WTC11 (cell line): ENCODE measurements around the gene BTBD2. TPM values are rescaled to one million over a fixed set of nuclear protein-coding genes. Genes with fewer than 3 reads are reported as not detected.

ENCODE experiments used
- ATAC-seq: fragments of 200-7000 bp; cut with Tn5 transposase; 2 replicates; pipeline ENCODE4 v1.10.0; 2021; ENCODE audit warnings: mild to moderate bottlenecking, moderate library complexity
- CTCF ChIA-PET: fragments of 300-600 bp; sonication (Branson Sonifier 250); formaldehyde crosslinking; loops from one replicate; lab custom pipeline; 2021; ENCODE audit warnings: antibody characterized with exemption; lab: Charles Lee
- POLR2A ChIA-PET: fragments of 350-600 bp; sonication (Branson Sonifier 250); formaldehyde crosslinking; loops from one replicate; lab custom pipeline; 2021; ENCODE audit warnings: antibody characterized with exemption; lab: Charles Lee
- DNase-seq: peaks from one replicate; pipeline ENCODE4 v3.0.0; 2021; ENCODE audit warnings: low spot score
- H3K27ac Mint-ChIP-seq: 2 replicates; pipeline ENCODE4 v1.8.0; 2021; ENCODE audit warnings: mixed read lengths
- H3K27me3 Mint-ChIP-seq: 2 replicates; pipeline ENCODE4 v1.8.0; 2021; ENCODE audit warnings: low read depth, mild to moderate bottlenecking, moderate library complexity, mixed read lengths
- H3K36me3 Mint-ChIP-seq: 2 replicates; pipeline ENCODE4 v1.8.0; 2021; ENCODE audit warnings: mixed read lengths
- H3K4me1 Mint-ChIP-seq: 2 replicates; pipeline ENCODE4 v1.8.0; 2022; ENCODE audit warnings: mixed read lengths
- H3K4me3 Mint-ChIP-seq: 2 replicates; pipeline ENCODE4 v1.8.0; 2021; ENCODE audit warnings: mild to moderate bottlenecking, moderate library complexity, mixed read lengths
- H3K9me3 Mint-ChIP-seq: 2 replicates; pipeline ENCODE4 v1.8.0; 2021; ENCODE audit warnings: mixed read lengths
- AFF4 ChIP-seq: sonication (generic); formaldehyde crosslinking; IDR thresholded peaks from 2 replicates; pipeline ENCODE4 v1.8.1; 2023; ENCODE audit warnings: mild to moderate bottlenecking, missing genetic modification reagents, borderline replicate concordance
- CREM ChIP-seq: sonication (generic); formaldehyde crosslinking; IDR thresholded peaks from 2 replicates; pipeline ENCODE4 v1.8.1; 2022; ENCODE audit warnings: mild to moderate bottlenecking, missing genetic modification reagents, moderate library complexity
- HMGXB4 ChIP-seq: sonication (generic); formaldehyde crosslinking; IDR thresholded peaks from 2 replicates; pipeline ENCODE4 v1.8.1; 2023; ENCODE audit warnings: mild to moderate bottlenecking, moderate library complexity, missing genetic modification reagents
- MAX ChIP-seq: sonication (generic); formaldehyde crosslinking; IDR thresholded peaks from 2 replicates; pipeline ENCODE4 v1.8.0; 2022; ENCODE audit warnings: mild to moderate bottlenecking, missing genetic modification reagents
- MYBL2 ChIP-seq: sonication (generic); formaldehyde crosslinking; IDR thresholded peaks from 2 replicates; pipeline ENCODE4 v1.8.1; 2023; ENCODE audit warnings: mild to moderate bottlenecking, moderate library complexity, missing genetic modification reagents
- NFYB ChIP-seq: sonication (generic); formaldehyde crosslinking; conservative IDR thresholded peaks from 2 replicates; pipeline ENCODE4 v1.8.0; 2022; ENCODE audit warnings: low read depth, missing genetic modification reagents
- NR1H2 ChIP-seq: sonication (generic); formaldehyde crosslinking; IDR thresholded peaks from 2 replicates; pipeline ENCODE4 v1.9.0; 2021; ENCODE audit warnings: mild to moderate bottlenecking, moderate library complexity, missing genetic modification reagents
- PRRX2 ChIP-seq: fragments of 250-450 bp; sonication (Bioruptor Pico); IDR thresholded peaks from 2 replicates; pipeline ENCODE4 v1.8.0; 2021; ENCODE audit warnings: mild to moderate bottlenecking
- SMAD3 ChIP-seq: sonication (generic); formaldehyde crosslinking; IDR thresholded peaks from 2 replicates; pipeline ENCODE4 v1.8.0; 2022; ENCODE audit warnings: missing genetic modification reagents, mild to moderate bottlenecking, borderline replicate concordance
- SP1 ChIP-seq: sonication (generic); formaldehyde crosslinking; conservative IDR thresholded peaks from 2 replicates; pipeline ENCODE4 v1.8.1; 2022; ENCODE audit warnings: missing genetic modification reagents
- STAT6 ChIP-seq: sonication (generic); formaldehyde crosslinking; conservative IDR thresholded peaks from 2 replicates; pipeline ENCODE4 v1.8.1; 2023; ENCODE audit warnings: mild to moderate bottlenecking, low read depth, missing genetic modification reagents, moderate library complexity
- TEAD1 ChIP-seq: sonication (generic); formaldehyde crosslinking; IDR thresholded peaks from 2 replicates; pipeline ENCODE4 v1.8.0; 2022; ENCODE audit warnings: mild to moderate bottlenecking, missing genetic modification reagents
- USF1 ChIP-seq: sonication (generic); formaldehyde crosslinking; IDR thresholded peaks from 2 replicates; pipeline ENCODE4 v1.8.0; 2022; ENCODE audit warnings: mild to moderate bottlenecking, missing genetic modification reagents
- USF2 ChIP-seq: sonication (generic); formaldehyde crosslinking; IDR thresholded peaks from 2 replicates; pipeline ENCODE4 v1.8.1; 2023; ENCODE audit warnings: mild to moderate bottlenecking, missing genetic modification reagents, moderate library complexity
- ZBTB43 ChIP-seq: sonication (generic); formaldehyde crosslinking; IDR thresholded peaks from 2 replicates; pipeline ENCODE4 v1.8.1; 2023; ENCODE audit warnings: mild to moderate bottlenecking, missing genetic modification reagents
- ZNF138 ChIP-seq: sonication (generic); formaldehyde crosslinking; conservative IDR thresholded peaks from 2 replicates; pipeline ENCODE4 v1.8.1; 2022; ENCODE audit warnings: mild to moderate bottlenecking, moderate library complexity, missing genetic modification reagents
- ZNF416 ChIP-seq: fragments of 250-450 bp; sonication (Bioruptor Pico); IDR thresholded peaks from 2 replicates; pipeline ENCODE4 v1.9.0; 2021; ENCODE audit warnings: mild to moderate bottlenecking, inconsistent platforms
- total RNA-seq: library from RNA; stranded (reverse); gene quantifications from 3 replicates; pipeline ENCODE4 v1.2.3, GENCODE V29; 2021

The BTBD2 gene
- total RNA-seq, 1 experiment from 2014 or later: 106 TPM

GRCh38 chr19:2042485-2043250, 27.2 kb upstream of the BTBD2 start:
- Mint-ChIP-seq H3K4me1 (peaks cover 7% of the 10 kb centered on the region; the same call in 1 of the 2 replicates), H3K27me3 (no peaks in the 10 kb centered on the region), H3K9me3 (no peaks in the 10 kb centered on the region), H3K4me3 (peak overlapping the region; percentile 30), H3K36me3 (peaks cover 10% of the 10 kb centered on the region; the same call in 1 of the 2 replicates), H3K27ac (peak overlapping the region; percentile 63; the same call in 1 of the 2 replicates)
- ChIA-PET POLR2A (interaction anchor here (0.7 to 1.8 kb wide), 6 partner anchors 9 to 385 kb away, joined by 3 to 6 read pairs (median 3); partner anchors contain the start of genes MKNK2 and TIMM13), CTCF (interaction anchor here (0.6 to 2.3 kb wide), 20 partner anchors 8 to 342 kb away, joined by 3 to 21 read pairs (median 4); partner anchors contain the start of genes ABHD17A and MKNK2)
- DNase-seq (no peak), ATAC-seq (no peak; the same call in 1 of the 2 replicates)
- TF ChIP-seq ZNF138 (CRISPR knock-in tag) (no peak), TEAD1 (CRISPR knock-in tag) (0 out of 2 replicates have a peak, but pooled peaks have one; percentile 3), MAX (CRISPR knock-in tag) (peak; percentile 20; the same call in 1 of the 2 replicates)

GRCh38 chr19:2041683-2042484, 26.4 kb upstream of the BTBD2 start:
- H3K27me3 Mint-ChIP-seq: no peaks in the 10 kb centered on the region
- no peaks in the 10 kb centered on the region for H3K9me3 Mint-ChIP-seq
- peak; percentile 99 for DNase-seq
- peaks cover 10% of the 10 kb centered on the region; the same call in 1 of the 2 replicates for H3K36me3 Mint-ChIP-seq
- peak overlapping the region; percentile 30 for H3K4me3 Mint-ChIP-seq
- peak; percentile 87 for ATAC-seq
- POLR2A ChIA-PET: interaction anchor here (0.7 to 1.8 kb wide), 5 partner anchors 9 to 386 kb away, joined by 3 to 6 read pairs (median 3); partner anchors contain the start of genes MKNK2 and TIMM13
- peaks cover 7% of the 10 kb centered on the region; the same call in 1 of the 2 replicates for H3K4me1 Mint-ChIP-seq
- CTCF ChIA-PET: interaction anchor here (0.7 to 2.3 kb wide), 17 partner anchors 8 to 215 kb away, joined by 3 to 21 read pairs (median 4); partner anchors contain the start of genes ABHD17A and MKNK2
- no peak overlapping the region; the same call in 1 of the 2 replicates for H3K27ac Mint-ChIP-seq
- TF ChIP-seq NR1H2 (CRISPR knock-in tag) (no peak), USF1 (CRISPR knock-in tag) (peak; percentile 35; the same call in 1 of the 2 replicates), NFYB (CRISPR knock-in tag) (peak; percentile 100), SMAD3 (peak; percentile 84), CREM (CRISPR knock-in tag) (no peak), USF2 (peak; percentile 58), SP1 (peak; percentile 88), ZBTB43 (peak; percentile 62; the same call in 1 of the 2 replicates), ZNF416 (CRISPR knock-in tag) (peak; percentile 57; the same call in 1 of the 2 replicates), MAX (CRISPR knock-in tag) (peak; percentile 81), STAT6 (CRISPR knock-in tag) (no peak), HMGXB4 (CRISPR knock-in tag) (0 out of 2 replicates have a peak, but pooled peaks have one; percentile 43), MYBL2 (CRISPR knock-in tag) (peak; percentile 26; the same call in 1 of the 2 replicates), PRRX2 (CRISPR knock-in tag) (peak; percentile 74; the same call in 1 of the 2 replicates), AFF4 (CRISPR knock-in tag) (no peak), TEAD1 (CRISPR knock-in tag) (0 out of 2 replicates have a peak, but pooled peaks have one; percentile 15)
